Left ventricle myocardium superior (tissue), 1 donor: Measurements from ENCODE around the gene CADPS2. TPM values are rescaled to one million over a fixed set of nuclear protein-coding genes. Genes with fewer than 3 reads are reported as not detected.

Experiments used
- ATAC-seq: fragments of 200-7000 bp; cut with Tn5 transposase; one replicate; pipeline ENCODE4 v1.9.1; 2020; ENCODE audit warnings: mild to moderate bottlenecking, moderate library complexity
- DNase-seq: peaks from one replicate; pipeline ENCODE4 v3.0.0-alpha.2; 2020
- intact Hi-C: fragments of 100-400 bp; cut with micrococcal nuclease; formaldehyde crosslinking; loops from one replicate; pipeline ENCODE4 v1.11.0; 2022
- long read RNA-seq: library from polyadenylated mRNA; unstranded; transcript quantifications from one replicate; pipeline ENCODE4 v2.0.0, GENCODE V29; 2021
- total RNA-seq: library from RNA; stranded (reverse); fragmentation: NEBNext Ultra II Directional; extraction: Animal tissue kit (Norgen Biotek cat#: 25700); gene quantifications from one replicate; pipeline ENCODE4 v1.2.1, GENCODE V29; 2021
- donor health status: DM: no; HTN: yes; CAD: no; lungs with severe emphysema.

Gene CADPS2
- total RNA-seq, result 29.1 TPM
- long read RNA-seq, partial matches to known transcripts, result 4 of 37 reads
- long read RNA-seq, other reads (novel, unspliced or antisense), result 33 of 37 reads

- intact Hi-C loops, result no loop called here
- ATAC-seq (peak; percentile 95), DNase-seq (peak; percentile 88)
Observed at GRCh38 chr7:122886357-122887081, at the start of gene CADPS2. CADPS2 (minus strand) TSS chr7:122886460; CDS start chr7:122886337, 123 bp downstream.

DNA sequence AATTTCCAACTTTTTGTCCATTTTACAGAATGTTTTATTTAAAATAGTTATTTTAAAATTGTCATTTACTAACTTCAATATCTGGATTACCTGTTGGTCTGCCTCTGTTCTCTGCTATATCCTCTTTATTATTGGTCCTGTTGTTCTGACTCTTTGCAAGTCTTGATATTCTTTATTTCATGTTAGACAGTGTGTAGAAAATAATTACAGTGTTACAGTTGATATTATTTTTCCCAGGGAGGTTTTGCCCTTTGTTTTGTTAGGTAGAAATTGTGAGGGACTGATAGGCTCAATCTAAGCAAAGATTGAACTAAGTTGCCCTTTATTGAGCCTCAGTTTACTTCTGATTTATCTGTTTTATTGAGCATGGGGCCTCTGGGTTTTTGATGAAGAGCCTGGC, 49.4 kb upstream of the CADPS2 start:
- ATAC-seq (no peak), DNase-seq (no peak)
- intact Hi-C loops, result no loop called here

GRCh38 chr7:122919643-122920181, 33.5 kb upstream of the CADPS2 start:
- ATAC-seq (no peak), DNase-seq (no peak)
- intact Hi-C loops, result no loop called here

DNA sequence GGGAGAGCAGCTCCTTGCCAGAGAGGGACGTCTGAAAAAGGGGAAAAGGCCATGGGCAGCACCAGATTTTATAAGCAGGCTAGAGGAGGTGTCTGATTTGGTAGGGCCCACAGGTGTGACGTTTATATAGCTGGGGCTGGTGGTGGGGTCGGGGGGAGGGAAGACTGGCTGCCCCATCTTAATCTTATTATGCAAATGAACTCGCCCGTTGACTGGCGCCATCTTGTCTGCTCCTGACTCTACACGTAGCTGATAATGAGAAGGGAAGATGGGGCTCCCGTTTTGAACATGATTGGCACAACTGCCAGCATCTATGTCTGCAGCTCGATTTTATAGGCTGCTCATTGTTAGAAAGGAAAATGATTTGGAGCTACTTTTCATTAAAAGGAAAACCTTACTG, 28.6 kb upstream of the CADPS2 start:
- intact Hi-C loops, result no loop called here
- ATAC-seq, result no peak
- no peak for DNase-seq

- intact Hi-C loops, result no loop called here
- ATAC-seq (no peak), DNase-seq (no peak)
Observed at GRCh38 chr7:122913608-122914007, 27.3 kb upstream of the CADPS2 start.

DNA sequence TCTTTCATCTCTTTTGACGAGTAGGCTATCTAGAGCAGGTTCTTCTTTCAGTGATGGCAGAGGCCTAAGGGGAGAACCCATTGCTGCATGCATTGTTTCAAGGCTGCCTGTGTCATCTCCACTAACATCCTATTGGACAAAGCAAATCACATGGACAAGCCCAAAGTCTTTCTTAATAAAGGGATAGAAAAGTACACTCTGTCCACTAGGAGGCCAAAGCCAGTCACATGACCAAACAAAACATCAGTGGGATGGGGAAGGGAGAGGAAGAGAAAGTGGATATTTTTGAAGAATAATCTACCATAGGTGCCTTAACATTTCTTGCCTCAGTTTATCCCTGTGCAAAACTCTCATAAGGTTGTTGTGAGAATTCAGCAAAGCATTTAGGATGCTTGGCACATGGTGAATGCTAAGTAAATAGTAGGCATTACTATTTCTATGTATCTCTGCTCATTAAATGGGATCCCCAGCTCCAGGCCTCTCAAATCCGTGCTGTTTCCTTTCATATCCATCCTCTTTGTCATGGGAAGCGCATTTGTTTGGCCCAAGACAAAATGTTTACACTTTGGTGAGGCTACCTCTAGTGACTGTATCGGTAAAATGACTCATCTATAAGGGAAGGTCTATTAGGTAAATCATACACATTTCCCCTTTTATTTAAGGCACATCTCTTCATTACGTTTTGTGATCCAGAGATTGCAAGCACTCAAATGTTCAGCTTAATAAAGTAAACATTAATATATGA, 16.7 kb upstream of the CADPS2 start:
- intact Hi-C loops, result no loop called here
- ATAC-seq (no peak), DNase-seq (no peak)

- intact Hi-C loops, result no loop called here
- no peak for DNase-seq
- ATAC-seq, result no peak
Observed at GRCh38 chr7:122901250-122901649, 15.0 kb upstream of the CADPS2 start.

GRCh38 chr7:122896509-122896908, 10.2 kb upstream of the CADPS2 start:
- no peak for DNase-seq
- intact Hi-C loops, result no loop called here
- ATAC-seq, result no peak

DNA sequence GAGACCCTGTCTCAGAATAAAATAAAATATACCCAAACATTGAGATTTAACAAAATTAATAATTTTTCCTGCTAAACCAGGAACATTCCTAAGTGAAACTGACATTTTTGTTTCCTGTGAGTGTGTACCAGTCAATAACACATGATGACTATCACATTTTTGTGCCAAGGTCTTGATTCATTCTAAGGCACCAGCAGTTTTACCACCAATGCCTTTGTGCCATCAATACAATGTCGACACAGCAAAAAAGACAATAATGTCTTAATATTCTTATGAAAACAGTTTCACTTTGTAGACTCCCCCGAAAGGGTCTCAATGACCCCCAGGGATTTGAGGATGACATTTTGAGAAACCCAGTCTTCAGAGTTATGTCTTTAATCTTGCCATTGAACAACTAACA, 7.2 kb upstream of the CADPS2 start:
- intact Hi-C loops, result no loop called here
- DNase-seq (no peak), ATAC-seq (no peak)

- intact Hi-C loops, result no loop called here
- no peak for ATAC-seq
Observed at GRCh38 chr7:122889116-122889515, 2.9 kb upstream of the CADPS2 start.

GRCh38 chr7:122887848-122888247, 1.6 kb upstream of the CADPS2 start:
- intact Hi-C loops, result no loop called here
- no peak for ATAC-seq
- no peak for DNase-seq

More at GRCh38 chr7:122889116-122889515, 2.9 kb upstream of the CADPS2 start:
- no peak for DNase-seq

GRCh38 chr7:122887198-122887597, 938 bp upstream of the CADPS2 start:
- peak; percentile 82 for ATAC-seq
- intact Hi-C loops, result no loop called here

GRCh38 chr7:122885583-122886356, 490 bp downstream of the CADPS2 start:
- peak; percentile 67 for ATAC-seq
- intact Hi-C loops, result no loop called here
- peak; percentile 74 for DNase-seq

More at GRCh38 chr7:122887198-122887597, 938 bp upstream of the CADPS2 start:
- DNase-seq, result peak; percentile 72

DNA sequence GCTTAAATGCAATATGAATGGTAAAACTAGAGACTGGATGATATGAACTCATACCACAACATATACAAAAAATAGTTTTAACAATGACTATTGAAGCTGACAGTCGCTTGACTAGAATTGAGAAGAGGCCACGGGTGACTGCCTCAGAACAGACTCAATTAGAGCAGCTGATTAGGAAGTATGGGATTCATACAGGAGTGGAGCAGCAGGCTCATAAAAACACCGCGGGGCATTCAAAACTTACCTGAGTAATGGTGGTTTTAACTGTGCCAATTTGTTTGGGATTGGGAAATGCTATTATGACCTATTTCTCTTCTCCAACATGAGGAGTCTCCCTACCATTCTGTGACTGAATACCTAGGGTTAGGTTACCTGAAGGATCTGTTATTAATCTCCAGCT, 2.1 kb downstream of the CADPS2 start:
- no peak for ATAC-seq
- no peak for DNase-seq
- intact Hi-C loops, result no loop called here

- intact Hi-C loops, result no loop called here
- no peak for ATAC-seq
Observed at GRCh38 chr7:122883049-122883680, 3.1 kb downstream of the CADPS2 start.

DNA sequence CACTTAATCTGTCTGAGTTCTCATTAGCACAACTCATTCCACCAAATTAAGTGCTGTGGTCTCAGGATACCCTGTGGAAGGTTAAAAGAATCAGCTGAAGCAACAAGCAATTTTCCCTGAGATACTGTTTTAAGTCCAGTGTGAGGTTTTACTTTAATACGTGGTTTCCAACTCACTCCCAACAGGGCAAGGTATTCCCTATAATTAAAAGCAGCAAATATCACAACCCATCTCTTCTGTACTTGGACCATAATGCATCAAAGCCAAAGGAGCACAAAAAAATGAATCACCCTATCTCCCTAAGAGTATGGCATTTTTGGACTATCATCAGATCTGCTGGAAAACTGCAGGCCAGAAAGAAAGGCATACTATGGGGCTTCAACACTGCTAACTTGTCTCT, 4.9 kb downstream of the CADPS2 start:
- no peak for DNase-seq

More at GRCh38 chr7:122883049-122883680, 3.1 kb downstream of the CADPS2 start:
- no peak for DNase-seq

DNA sequence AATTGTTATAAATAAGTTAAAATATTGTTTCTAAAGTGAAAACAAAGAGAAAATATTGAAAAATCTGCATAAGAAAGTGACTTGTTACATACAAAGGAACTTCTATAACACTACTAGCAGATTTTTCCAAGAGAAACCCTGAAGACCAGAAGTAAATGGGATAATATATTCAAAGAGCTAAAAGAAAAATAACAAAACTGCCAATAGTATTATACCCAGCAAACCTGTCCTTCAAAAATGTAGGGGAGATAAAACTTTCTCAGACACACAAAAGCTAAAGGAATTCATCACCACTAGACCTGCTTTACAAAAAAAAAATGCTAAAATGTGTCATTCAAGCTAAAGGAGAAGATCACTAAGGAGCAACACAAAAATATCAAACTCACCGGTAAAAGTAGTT, 17.0 kb downstream of the CADPS2 start:
- ATAC-seq, result no peak
- intact Hi-C loops, result no loop called here
- no peak for DNase-seq

More for the DNA sequence above, 4.9 kb downstream of the CADPS2 start:
- ATAC-seq, result no peak
- intact Hi-C loops, result no loop called here

- intact Hi-C loops, result no loop called here
- no peak for ATAC-seq
- DNase-seq, result no peak
Observed at GRCh38 chr7:122867471-122867980, 18.7 kb downstream of the CADPS2 start.

- DNase-seq, result no peak
- intact Hi-C loops, result no loop called here
- no peak for ATAC-seq
Observed at GRCh38 chr7:122864838-122865237, 21.4 kb downstream of the CADPS2 start.
